Retinal pigment epithelial cell (primary cell): Measurements from ENCODE around the gene LRRC71.

ENCODE experiments used
- DNase-seq: peaks from one replicate; pipeline ENCODE4 v3.0.0-alpha.2; 2010; ENCODE audit warnings: low read depth
- H3K4me3 ChIP-seq: 2 replicates; pipeline ENCODE4 v1.5.1; 2011; ENCODE audit warnings: mild to moderate bottlenecking, low read length, control low read depth, moderate library complexity
- CTCF ChIP-seq: conservative IDR thresholded peaks from 2 replicates; pipeline ENCODE4 v1.5.1; 2011; ENCODE audit warnings: low read depth, low read length, control low read depth, inconsistent platforms

Gene LRRC71

GRCh38 chr1:156970017-156970416 lies 49.6 kb downstream of the LRRC71 start:
- peak; percentile 25 for TF ChIP-seq CTCF
- DNase-seq = no peak
- no peak overlapping the region for H3K4me3 ChIP-seq

DNA sequence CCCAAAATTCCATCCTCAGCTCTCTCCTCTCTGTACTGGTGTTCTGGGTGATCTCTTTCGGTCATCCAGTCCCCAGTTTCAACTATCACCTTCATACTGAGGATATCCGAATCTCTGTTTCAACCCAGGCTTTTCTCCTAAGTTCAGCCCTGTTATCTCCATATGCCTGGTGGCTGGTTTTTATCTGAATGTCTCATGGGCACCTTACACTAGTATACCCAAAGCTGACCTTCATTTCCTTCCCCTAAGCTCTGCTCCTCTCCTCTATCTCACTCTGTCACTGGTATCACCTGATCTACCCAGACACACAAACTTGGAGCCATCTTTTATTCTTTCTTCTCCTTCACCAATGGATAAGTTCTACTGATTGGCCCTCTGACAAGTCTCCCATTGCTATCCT lies 53.0 kb downstream of the LRRC71 start:
- no peak for DNase-seq
- no peak overlapping the region for H3K4me3 ChIP-seq
- no peak for TF ChIP-seq CTCF

- no peak for TF ChIP-seq CTCF
- no peak overlapping the region for H3K4me3 ChIP-seq
- DNase-seq = no peak
Observed at GRCh38 chr1:156975084-156975483, 54.7 kb downstream of the LRRC71 start.

DNA sequence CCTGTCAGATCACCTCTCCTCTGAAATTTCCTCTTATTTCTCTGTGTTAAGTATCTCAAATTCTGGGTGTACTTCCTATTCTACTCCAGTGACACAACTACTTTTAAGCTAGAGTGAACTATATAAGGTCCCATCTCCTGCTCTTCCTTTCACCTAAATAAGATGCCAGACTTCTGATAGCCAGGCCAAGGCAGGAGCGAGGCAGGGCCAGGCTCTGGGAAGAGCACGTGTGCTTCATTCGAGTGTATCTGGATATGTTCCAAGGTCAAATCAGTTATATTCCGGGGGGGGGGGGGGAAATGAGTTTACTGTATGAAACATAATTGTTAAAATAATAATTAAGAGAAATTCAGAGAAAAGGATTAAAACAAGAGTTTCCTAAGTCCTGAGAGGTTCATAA lies 60.1 kb downstream of the LRRC71 start:
- no peak overlapping the region for H3K4me3 ChIP-seq
- DNase-seq = no peak
- no peak for TF ChIP-seq CTCF
